RWPE1 (cell line): ENCODE measurements around the gene MAP1LC3A.

Experiments
- CTCF ChIA-PET: fragments of 350-600 bp; sonication (Branson Sonifier 250); formaldehyde crosslinking; extraction: SDS; loops from one replicate; lab custom pipeline; 2021; lab: Yijun Ruan, JAX
- POLR2A ChIA-PET: fragments of 400-600 bp; formaldehyde crosslinking; extraction: SDS; loops from one replicate; lab custom pipeline; 2020; ENCODE audit warnings: antibody characterized with exemption; ENCODE audit not compliant: low non-redundant PET; lab: Yijun Ruan, JAX
- DNase-seq: peaks from one replicate; pipeline ENCODE4 v3.0.0; 2012; ENCODE audit warnings: low spot score
- H3K27ac ChIP-seq: fragments of 450-650 bp; 2 replicates; pipeline ENCODE4 v1.5.1; 2017
- TF ChIP-seq, protein P1 (sequence below): fragments of 450-650 bp; conservative IDR thresholded peaks from 2 replicates; pipeline ENCODE4 v1.5.1; 2017; ENCODE audit warnings: low read depth, mild to moderate bottlenecking

The MAP1LC3A gene

DNA sequence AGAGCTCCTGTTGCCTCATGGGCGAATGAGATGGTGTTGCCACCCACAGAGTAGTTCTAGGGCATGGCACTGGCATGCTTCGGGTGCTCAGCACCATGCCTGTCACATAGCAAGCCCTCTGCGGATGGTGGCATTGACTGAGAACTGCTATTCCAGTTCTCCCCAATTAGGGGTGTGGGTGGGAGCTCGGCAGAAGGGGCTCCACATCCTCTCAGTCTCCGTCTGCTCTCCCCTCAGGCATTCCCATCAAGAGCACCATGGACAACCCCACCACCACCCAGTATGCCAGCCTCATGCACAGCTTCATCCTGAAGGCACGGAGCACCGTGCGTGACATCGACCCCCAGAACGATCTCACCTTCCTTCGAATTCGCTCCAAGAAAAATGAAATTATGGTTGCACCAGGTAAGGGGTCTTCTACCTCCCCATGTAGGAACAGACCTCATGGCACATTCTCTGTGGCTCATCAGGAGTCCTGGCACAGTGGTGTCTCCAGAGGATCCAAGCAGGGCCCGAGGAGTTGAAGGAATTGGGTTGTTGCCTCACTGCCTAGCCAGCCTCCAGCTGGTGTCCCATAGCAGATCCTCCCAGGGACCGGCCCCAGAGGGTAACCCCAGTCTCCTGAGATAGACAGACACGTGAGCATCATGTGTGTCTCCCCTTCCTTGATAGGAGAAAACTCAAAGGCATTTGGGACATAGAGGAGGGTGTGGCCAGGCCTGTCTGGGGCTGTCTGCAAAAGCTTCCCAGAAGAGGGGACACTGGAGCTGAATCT lies 23.9 kb upstream of the MAP1LC3A start:
- POLR2A ChIA-PET: no interaction called here
- CTCF ChIA-PET: interaction anchor here (1.1 kb wide), 2 partner anchors 9 to 344 kb away, joined by 3 read pairs; no protein-coding TSS in a partner anchor
- DNase-seq: no peak
- TF ChIP-seq, protein P1, sequence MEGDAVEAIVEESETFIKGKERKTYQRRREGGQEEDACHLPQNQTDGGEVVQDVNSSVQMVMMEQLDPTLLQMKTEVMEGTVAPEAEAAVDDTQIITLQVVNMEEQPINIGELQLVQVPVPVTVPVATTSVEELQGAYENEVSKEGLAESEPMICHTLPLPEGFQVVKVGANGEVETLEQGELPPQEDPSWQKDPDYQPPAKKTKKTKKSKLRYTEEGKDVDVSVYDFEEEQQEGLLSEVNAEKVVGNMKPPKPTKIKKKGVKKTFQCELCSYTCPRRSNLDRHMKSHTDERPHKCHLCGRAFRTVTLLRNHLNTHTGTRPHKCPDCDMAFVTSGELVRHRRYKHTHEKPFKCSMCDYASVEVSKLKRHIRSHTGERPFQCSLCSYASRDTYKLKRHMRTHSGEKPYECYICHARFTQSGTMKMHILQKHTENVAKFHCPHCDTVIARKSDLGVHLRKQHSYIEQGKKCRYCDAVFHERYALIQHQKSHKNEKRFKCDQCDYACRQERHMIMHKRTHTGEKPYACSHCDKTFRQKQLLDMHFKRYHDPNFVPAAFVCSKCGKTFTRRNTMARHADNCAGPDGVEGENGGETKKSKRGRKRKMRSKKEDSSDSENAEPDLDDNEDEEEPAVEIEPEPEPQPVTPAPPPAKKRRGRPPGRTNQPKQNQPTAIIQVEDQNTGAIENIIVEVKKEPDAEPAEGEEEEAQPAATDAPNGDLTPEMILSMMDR: no peak
- H3K27ac ChIP-seq: no peak overlapping the region

DNA sequence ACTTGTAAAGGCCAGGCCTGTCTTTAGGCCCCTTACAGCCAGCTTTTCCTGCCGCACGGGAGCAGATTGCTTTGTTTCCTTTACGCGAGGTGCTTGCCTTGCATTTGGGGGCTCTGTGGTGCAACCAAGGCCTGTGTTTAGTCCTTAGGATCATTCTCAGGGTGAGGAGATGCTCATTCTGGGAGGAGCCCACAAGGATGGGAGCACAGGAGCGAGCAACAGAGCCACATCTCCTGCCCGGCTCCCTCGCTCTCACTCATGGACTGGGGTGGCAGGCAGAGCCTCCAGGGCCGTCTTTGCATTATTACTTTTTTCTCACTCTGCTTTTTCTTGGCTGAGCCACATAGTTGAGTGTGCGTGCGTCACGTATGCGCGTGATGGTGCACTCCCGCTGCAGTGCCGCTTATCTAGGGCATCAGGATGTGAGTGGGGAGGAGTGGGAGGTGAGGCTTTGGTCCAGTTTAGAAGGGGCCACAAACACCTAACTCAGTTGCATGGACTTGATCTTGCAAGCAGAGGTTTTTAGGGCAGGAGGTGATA lies 23.1 kb upstream of the MAP1LC3A start:
- DNase-seq: no peak
- ChIA-PET POLR2A (no interaction called here), CTCF (interaction anchor here (1.1 kb wide), 1 partner anchor 8 kb away, joined by 3 read pairs; no protein-coding TSS in a partner anchor)
- TF ChIP-seq, protein P1: no peak
- peak overlapping the region; percentile 12; the same call in 1 of the 2 replicates for H3K27ac ChIP-seq

DNA sequence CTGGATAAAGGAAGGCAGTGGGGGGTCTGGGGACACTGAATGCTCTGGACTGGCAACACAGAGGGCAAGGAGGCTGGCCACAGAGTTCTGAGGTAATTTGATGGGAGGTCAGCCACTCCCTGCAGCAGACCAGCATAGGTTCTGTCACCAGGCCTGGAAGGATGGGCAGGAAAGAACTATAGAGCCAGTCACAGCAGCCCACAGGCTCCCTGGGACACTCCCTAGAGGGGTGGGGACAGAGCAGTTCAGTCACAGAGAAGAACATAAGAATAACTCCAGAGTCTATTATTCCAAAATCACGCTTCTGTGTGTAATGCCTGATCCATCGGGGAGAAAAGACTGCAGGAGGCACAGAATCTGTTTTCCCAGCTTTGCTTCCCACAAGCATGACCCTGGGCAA lies 22.7 kb upstream of the MAP1LC3A start:
- ChIA-PET CTCF (no interaction called here), POLR2A (no interaction called here)

DNA sequence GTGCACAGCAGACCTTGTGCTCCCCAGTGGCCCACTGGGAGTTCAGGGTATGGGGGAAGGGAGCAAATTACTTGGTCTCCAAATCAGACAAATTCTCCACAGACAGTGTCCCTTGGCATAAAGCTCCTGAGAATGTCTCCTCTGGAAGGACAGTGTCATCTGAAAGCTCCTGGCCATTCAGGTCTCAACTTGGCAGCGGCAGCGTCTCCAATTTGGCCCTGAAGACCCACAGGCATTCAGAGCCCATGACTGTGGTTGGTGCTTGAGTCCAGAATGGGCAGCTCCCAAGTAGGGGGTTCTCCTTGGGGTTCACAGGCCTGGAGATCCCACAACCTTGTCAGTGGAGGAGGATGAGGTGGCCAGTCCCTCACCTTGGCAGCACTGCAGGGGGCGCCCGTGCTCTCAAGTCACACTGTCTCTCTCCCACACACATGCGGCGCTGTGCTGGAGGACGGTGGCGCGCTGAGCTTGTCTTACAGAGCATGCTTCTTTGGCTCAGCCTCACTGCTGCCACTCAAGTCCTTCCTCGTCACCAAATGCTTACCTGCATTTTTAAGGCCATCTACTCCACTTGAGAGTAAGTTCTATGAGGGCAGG lies 21.6 kb upstream of the MAP1LC3A start:
- POLR2A ChIA-PET: interaction anchor here (0.7 kb wide), 1 partner anchor 153 kb away, joined by 4 read pairs; no protein-coding TSS in a partner anchor
- CTCF ChIA-PET: interaction anchor here (1.3 kb wide), 1 partner anchor 224 kb away, joined by 5 read pairs; no protein-coding TSS in a partner anchor
- TF ChIP-seq, protein P1: no peak
- H3K27ac ChIP-seq: peak overlapping the region; percentile 3; the same call in 1 of the 2 replicates
- no peak for DNase-seq

More for the DNA sequence above, 22.7 kb upstream of the MAP1LC3A start:
- TF ChIP-seq, protein P1: no peak
- no peak for DNase-seq
- peak overlapping the region; percentile 12; the same call in 1 of the 2 replicates for H3K27ac ChIP-seq

DNA sequence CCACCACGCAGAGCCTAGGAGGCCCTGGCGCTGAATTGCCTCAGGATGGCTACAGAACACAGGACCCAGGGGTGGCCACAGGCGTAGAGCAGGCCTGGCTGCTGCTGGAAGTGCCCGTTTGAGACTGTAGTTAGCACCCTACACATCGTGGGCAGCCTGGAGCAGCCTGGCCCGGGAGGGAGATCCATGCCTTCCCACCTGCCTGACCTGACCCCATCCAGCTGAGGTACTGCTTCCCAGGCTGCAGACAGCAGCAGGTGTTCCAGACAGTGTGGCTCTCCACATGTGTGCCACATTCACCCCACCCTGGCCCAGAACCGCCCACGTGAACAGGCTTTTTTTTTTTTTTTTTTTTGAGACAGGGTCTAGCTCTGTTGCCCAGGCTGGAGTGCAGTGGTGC lies 20.9 kb upstream of the MAP1LC3A start:
- TF ChIP-seq, protein P1: no peak
- CTCF ChIA-PET: interaction anchor here (1.0 to 1.6 kb wide), 3 partner anchors 13 to 225 kb away, joined by 3 to 11 read pairs (median 3); no protein-coding TSS in a partner anchor
- DNase-seq: no peak
- H3K27ac ChIP-seq: peak overlapping the region; percentile 7
- POLR2A ChIA-PET: no interaction called here

DNA sequence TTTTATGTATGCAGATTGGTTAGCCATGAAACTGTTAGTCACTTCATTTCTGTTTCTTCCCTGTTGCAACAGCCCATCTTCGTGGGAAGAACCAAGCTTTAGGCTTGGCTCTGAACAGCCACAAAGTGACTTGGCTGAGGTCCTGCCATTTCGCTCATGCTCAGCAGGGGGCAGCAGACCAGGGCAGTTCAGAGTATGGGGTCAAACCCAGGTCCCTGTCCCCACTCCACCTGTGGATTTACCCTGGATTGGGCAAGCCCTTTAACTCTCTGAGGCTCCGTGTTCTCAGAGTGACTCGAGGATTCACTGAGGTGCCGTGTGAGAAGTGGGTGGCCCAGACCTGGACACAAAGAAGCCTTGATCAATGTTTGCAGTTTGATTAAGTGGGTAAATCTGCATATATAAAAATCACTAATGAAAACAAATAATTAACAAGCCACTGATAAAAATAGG lies 19.8 kb upstream of the MAP1LC3A start:
- H3K27ac ChIP-seq: no peak overlapping the region; the same call in 1 of the 2 replicates
- CTCF ChIA-PET: interaction anchor here (0.5 to 1.6 kb wide), 15 partner anchors 8 to 283 kb away, joined by 3 to 11 read pairs (median 3); partner anchors contain the start of gene MAP1LC3A
- POLR2A ChIA-PET: no interaction called here
- TF ChIP-seq, protein P1: peak; percentile 84
- DNase-seq: peak; percentile 42
